AG04449 (cell line): ENCODE data around the gene TJP1.

Experiments used
- CTCF ChIA-PET: fragments of 350-600 bp; formaldehyde crosslinking; extraction: SDS; loops from one replicate; lab custom pipeline; 2021; ENCODE audit warnings: antibody characterized with exemption; lab: Yijun Ruan, JAX
- POLR2A ChIA-PET: fragments of 400-600, 350-600 bp; formaldehyde crosslinking; extraction: SDS; loops from one replicate; lab custom pipeline; 2020; ENCODE audit warnings: antibody characterized with exemption, inconsistent platforms; lab: Yijun Ruan, JAX
- DNase-seq: peaks from one replicate; pipeline ENCODE4 v3.0.0-alpha.2; 2010; ENCODE audit warnings: low read depth, low spot score
- H3K4me3 ChIP-seq: 2 replicates; pipeline ENCODE4 v1.5.1; 2011; ENCODE audit warnings: low read depth, mild to moderate bottlenecking, control low read depth, low read length
- TF ChIP-seq, protein P1 (sequence below): IDR thresholded peaks from one replicate; pipeline ENCODE4 v1.5.1; 2011; ENCODE audit warnings: mild to moderate bottlenecking, moderate library complexity, low read length, control low read depth, inconsistent platforms; ENCODE audit not compliant: insufficient read depth; ENCODE audit errors: missing control alignments

TJP1 gene

GRCh38 chr15:29670998-29671981 lies 151.0 kb downstream of the TJP1 start:
- no peak overlapping the region for H3K4me3 ChIP-seq
- ChIA-PET POLR2A (interaction anchor here (0.9 to 1.0 kb wide), 2 partner anchors 59 to 255 kb away, joined by 3 to 4 read pairs; no protein-coding TSS in a partner anchor), CTCF (interaction anchor here (1.3 to 5.5 kb wide), 3 partner anchors 15 to 404 kb away, joined by 3 to 34 read pairs (median 8); no protein-coding TSS in a partner anchor)
- DNase-seq = no peak
- TF ChIP-seq, protein P1, sequence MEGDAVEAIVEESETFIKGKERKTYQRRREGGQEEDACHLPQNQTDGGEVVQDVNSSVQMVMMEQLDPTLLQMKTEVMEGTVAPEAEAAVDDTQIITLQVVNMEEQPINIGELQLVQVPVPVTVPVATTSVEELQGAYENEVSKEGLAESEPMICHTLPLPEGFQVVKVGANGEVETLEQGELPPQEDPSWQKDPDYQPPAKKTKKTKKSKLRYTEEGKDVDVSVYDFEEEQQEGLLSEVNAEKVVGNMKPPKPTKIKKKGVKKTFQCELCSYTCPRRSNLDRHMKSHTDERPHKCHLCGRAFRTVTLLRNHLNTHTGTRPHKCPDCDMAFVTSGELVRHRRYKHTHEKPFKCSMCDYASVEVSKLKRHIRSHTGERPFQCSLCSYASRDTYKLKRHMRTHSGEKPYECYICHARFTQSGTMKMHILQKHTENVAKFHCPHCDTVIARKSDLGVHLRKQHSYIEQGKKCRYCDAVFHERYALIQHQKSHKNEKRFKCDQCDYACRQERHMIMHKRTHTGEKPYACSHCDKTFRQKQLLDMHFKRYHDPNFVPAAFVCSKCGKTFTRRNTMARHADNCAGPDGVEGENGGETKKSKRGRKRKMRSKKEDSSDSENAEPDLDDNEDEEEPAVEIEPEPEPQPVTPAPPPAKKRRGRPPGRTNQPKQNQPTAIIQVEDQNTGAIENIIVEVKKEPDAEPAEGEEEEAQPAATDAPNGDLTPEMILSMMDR = no peak

- no peak overlapping the region for H3K4me3 ChIP-seq
- DNase-seq = no peak
- TF ChIP-seq, protein P1 = no peak
- CTCF ChIA-PET = interaction anchor here (2.9 to 5.5 kb wide), 2 partner anchors 8 to 405 kb away, joined by 7 to 34 read pairs; no protein-coding TSS in a partner anchor
- POLR2A ChIA-PET = no interaction called here
Observed at GRCh38 chr15:29670266-29670665, 152.0 kb downstream of the TJP1 start.

- no peak for DNase-seq
- TF ChIP-seq, protein P1 = no peak
- CTCF ChIA-PET = interaction anchor here (2.9 to 5.5 kb wide), 2 partner anchors 9 to 405 kb away, joined by 7 to 34 read pairs; no protein-coding TSS in a partner anchor
- POLR2A ChIA-PET = no interaction called here
- H3K4me3 ChIP-seq = no peak overlapping the region
Observed at GRCh38 chr15:29669823-29670222, 152.4 kb downstream of the TJP1 start.

- no peak for DNase-seq
- POLR2A ChIA-PET = no interaction called here
- TF ChIP-seq, protein P1 = peak; percentile 63
- no peak overlapping the region for H3K4me3 ChIP-seq
- CTCF ChIA-PET = interaction anchor here (0.7 to 5.5 kb wide), 15 partner anchors 8 to 528 kb away, joined by 3 to 34 read pairs (median 7); no protein-coding TSS in a partner anchor
Observed at GRCh38 chr15:29668120-29668602, 154.1 kb downstream of the TJP1 start.

GRCh38 chr15:29666241-29666640 lies 156.0 kb downstream of the TJP1 start:
- TF ChIP-seq, protein P1 = no peak
- POLR2A ChIA-PET = no interaction called here
- no peak overlapping the region for H3K4me3 ChIP-seq
- CTCF ChIA-PET = interaction anchor here (0.6 to 5.5 kb wide), 7 partner anchors 11 to 526 kb away, joined by 3 to 34 read pairs (median 4); no protein-coding TSS in a partner anchor
- no peak for DNase-seq
